Measurements from ENCODE around the gene BICDL2. TPM values are rescaled to one million over a fixed set of nuclear protein-coding genes. Genes with fewer than 3 reads are reported as not detected.

BICDL2 gene
- total and polyA plus RNA-seq, 2 donors (not counting 3 experiments of a cell fraction or from before 2014, with no cell fraction given), result not detected

DNA sequence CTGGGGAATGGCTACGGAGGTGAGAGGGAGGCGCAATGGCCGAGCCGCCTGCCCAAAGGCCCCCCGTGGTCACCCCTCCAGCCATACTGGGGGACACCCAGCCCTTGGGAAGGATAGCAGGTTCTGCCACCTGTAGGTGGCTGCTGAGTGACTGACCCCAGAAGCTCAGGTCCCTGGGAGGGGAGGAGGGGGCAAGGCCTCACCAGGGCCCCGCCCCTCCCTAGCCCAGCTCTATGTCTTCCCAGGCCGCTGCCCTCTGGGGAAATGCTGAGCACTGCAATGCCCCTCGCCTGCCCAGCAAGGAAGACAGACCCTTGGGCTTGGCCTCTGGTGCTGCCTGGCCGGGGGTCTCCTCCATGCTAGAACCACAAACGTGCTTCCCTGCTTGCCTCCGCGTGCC, 35.4 kb downstream of the BICDL2 start:
- dilution Hi-C loops (cut with MboI; ENCODE audit: extremely low pct_ligation_motif_present, low sequenced_read_pairs), result no loop called here
- no peak overlapping the region for H3K27ac ChIP-seq (ENCODE audit: insufficient read depth, low read depth, low read length)
- H3K4me1 ChIP-seq (ENCODE audit: control insufficient read depth, extremely low read depth, insufficient read depth, low read length), result peaks cover 3% of the 10 kb centered on the region
- no peak for FAIRE-seq
- DNase-seq (ENCODE audit: low read depth, low spot score), result no peak
- no peaks in the 10 kb centered on the region for H3K79me2 ChIP-seq (ENCODE audit: control insufficient read depth, insufficient read depth, low read length)
- H3K36me3 ChIP-seq (ENCODE audit: control insufficient read depth in 2 of 2, extremely low read depth in 1 of 2, insufficient read depth in 2 of 2, low read length in 2 of 2), result no peaks in the 10 kb centered on the region
- H2AFZ ChIP-seq (ENCODE audit: low read depth, low read length), result no peak overlapping the region
- CTCF ChIA-PET, result interaction anchor here (0.9 to 2.5 kb wide), 4 partner anchors 27 to 128 kb away, joined by 3 to 13 read pairs (median 8); no protein-coding TSS in a partner anchor
- H3K4me3 ChIP-seq (replicated peaks in 1 of 3; ENCODE audit: insufficient read depth in 1 of 3, low read depth in 1 of 3, low read length in 3 of 3), result no peak overlapping the region
- no peaks in the 10 kb centered on the region for H3K9me3 ChIP-seq (replicated peaks; ENCODE audit: control insufficient read depth, insufficient read depth, low read length)
- no peak overlapping the region for H3K4me2 ChIP-seq (ENCODE audit: insufficient read depth, low read length)
- H3K27me3 ChIP-seq (ENCODE audit: control insufficient read depth in 2 of 2, insufficient read depth in 2 of 2, low read length in 2 of 2), result no peaks in the 10 kb centered on the region
- H4K20me1 ChIP-seq (replicated peaks; ENCODE audit: control insufficient read depth, extremely low read depth, insufficient read depth, low read length), result no peaks in the 10 kb centered on the region
- H3K9ac ChIP-seq (replicated peaks; ENCODE audit: extremely low read depth, insufficient read depth, low read length), result no peak overlapping the region
- POLR2A ChIA-PET, result no interaction called here
- intact Hi-C loops (cut with micrococcal nuclease), result no loop called here
- no TSS peak for BruUV-seq (replicated peaks)
- no peaks in the 10 kb centered on the region for H3K9me1 ChIP-seq (replicated peaks; ENCODE audit: control insufficient read depth, extremely low read depth, insufficient read depth, low read length)
- TF ChIP-seq GATA2 (IDR thresholded peaks at IDR 0.05; ENCODE audit: insufficient read depth, insufficient read length, low read depth, low read length) (no peak), FOS (IDR thresholded peaks at IDR 0.05; ENCODE audit: borderline replicate concordance, insufficient read depth, low read length) (no peak), MYC (IDR thresholded peaks at IDR 0.05; ENCODE audit: low read depth, low read length) (no peak), EZH2 (IDR thresholded peaks at IDR 0.05; ENCODE audit: borderline replicate concordance, low read depth, low read length, severe bottlenecking) (no peak), POLR2A (IDR thresholded peaks at IDR 0.05; ENCODE audit: low read depth, low read length) (no peak), JUN (IDR thresholded peaks at IDR 0.05; ENCODE audit: borderline replicate concordance, insufficient read depth, insufficient read length, low read depth) (no peak)
- TF ChIP-seq, protein P1, sequence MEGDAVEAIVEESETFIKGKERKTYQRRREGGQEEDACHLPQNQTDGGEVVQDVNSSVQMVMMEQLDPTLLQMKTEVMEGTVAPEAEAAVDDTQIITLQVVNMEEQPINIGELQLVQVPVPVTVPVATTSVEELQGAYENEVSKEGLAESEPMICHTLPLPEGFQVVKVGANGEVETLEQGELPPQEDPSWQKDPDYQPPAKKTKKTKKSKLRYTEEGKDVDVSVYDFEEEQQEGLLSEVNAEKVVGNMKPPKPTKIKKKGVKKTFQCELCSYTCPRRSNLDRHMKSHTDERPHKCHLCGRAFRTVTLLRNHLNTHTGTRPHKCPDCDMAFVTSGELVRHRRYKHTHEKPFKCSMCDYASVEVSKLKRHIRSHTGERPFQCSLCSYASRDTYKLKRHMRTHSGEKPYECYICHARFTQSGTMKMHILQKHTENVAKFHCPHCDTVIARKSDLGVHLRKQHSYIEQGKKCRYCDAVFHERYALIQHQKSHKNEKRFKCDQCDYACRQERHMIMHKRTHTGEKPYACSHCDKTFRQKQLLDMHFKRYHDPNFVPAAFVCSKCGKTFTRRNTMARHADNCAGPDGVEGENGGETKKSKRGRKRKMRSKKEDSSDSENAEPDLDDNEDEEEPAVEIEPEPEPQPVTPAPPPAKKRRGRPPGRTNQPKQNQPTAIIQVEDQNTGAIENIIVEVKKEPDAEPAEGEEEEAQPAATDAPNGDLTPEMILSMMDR (IDR thresholded peaks at IDR 0.05; ENCODE audit: extremely low read depth in 1 of 2, insufficient read depth in 1 of 2, low read depth in 1 of 2, low read length in 2 of 2), result no peak
